AG10803 (cell line): ENCODE measurements around the gene FYB1.

Experiments used
- DNase-seq: peaks from one replicate; pipeline ENCODE4 v3.0.0; 2010; ENCODE audit warnings: low read depth
- H3K4me3 ChIP-seq: 2 replicates; pipeline ENCODE4 v1.5.1; 2011; ENCODE audit warnings: mild to moderate bottlenecking, low read length, control low read depth
- CTCF ChIP-seq: conservative IDR thresholded peaks from 2 replicates; pipeline ENCODE4 v1.5.1; 2011; ENCODE audit warnings: mild to moderate bottlenecking, low read length, control low read depth, inconsistent platforms

FYB1 gene

GRCh38 chr5:39080597-39081204 lies 138.7 kb downstream of the FYB1 start:
- peak; percentile 95 for TF ChIP-seq CTCF

GRCh38 chr5:39080168-39080567 lies 139.2 kb downstream of the FYB1 start:
- no peak for DNase-seq
- no peak for TF ChIP-seq CTCF

More at GRCh38 chr5:39080597-39081204, 138.7 kb downstream of the FYB1 start:
- H3K4me3 ChIP-seq = no peak overlapping the region
- peak; percentile 80 for DNase-seq

GRCh38 chr5:39079147-39079546 lies 140.2 kb downstream of the FYB1 start:
- no peak overlapping the region for H3K4me3 ChIP-seq
- TF ChIP-seq CTCF = no peak

More at GRCh38 chr5:39080168-39080567, 139.2 kb downstream of the FYB1 start:
- H3K4me3 ChIP-seq = no peak overlapping the region

GRCh38 chr5:39076757-39077728 lies 142.3 kb downstream of the FYB1 start:
- no peak overlapping the region for H3K4me3 ChIP-seq
- DNase-seq = peak; percentile 13

More at GRCh38 chr5:39079147-39079546, 140.2 kb downstream of the FYB1 start:
- DNase-seq = no peak

GRCh38 chr5:39076101-39076756 lies 143.1 kb downstream of the FYB1 start:
- TF ChIP-seq CTCF = no peak
- H3K4me3 ChIP-seq = no peak overlapping the region
- DNase-seq = no peak

More at GRCh38 chr5:39076757-39077728, 142.3 kb downstream of the FYB1 start:
- no peak for TF ChIP-seq CTCF

- H3K4me3 ChIP-seq = peak within 1 kb of the TSS; percentile 85
- TF ChIP-seq CTCF = no peak
- peak; percentile 82 for DNase-seq
These were observed 145.1 kb downstream of the FYB1 start, which contains the start of gene RICTOR for GRCh38 chr5:39074017-39074814. TSS of gene RICTOR (minus strand) at chr5:39074399. CDS start at chr5:39074377, 22 bp downstream.
